ENCODE results near the gene BMX. TPM values are rescaled to one million over a fixed set of nuclear protein-coding genes. Genes with fewer than 3 reads are reported as not detected.

BMX gene
- total RNA-seq: not detected
- polyA plus RNA-seq: not detected
- total RNA-seq: 0 reads per million in 6 experiments

DNA sequence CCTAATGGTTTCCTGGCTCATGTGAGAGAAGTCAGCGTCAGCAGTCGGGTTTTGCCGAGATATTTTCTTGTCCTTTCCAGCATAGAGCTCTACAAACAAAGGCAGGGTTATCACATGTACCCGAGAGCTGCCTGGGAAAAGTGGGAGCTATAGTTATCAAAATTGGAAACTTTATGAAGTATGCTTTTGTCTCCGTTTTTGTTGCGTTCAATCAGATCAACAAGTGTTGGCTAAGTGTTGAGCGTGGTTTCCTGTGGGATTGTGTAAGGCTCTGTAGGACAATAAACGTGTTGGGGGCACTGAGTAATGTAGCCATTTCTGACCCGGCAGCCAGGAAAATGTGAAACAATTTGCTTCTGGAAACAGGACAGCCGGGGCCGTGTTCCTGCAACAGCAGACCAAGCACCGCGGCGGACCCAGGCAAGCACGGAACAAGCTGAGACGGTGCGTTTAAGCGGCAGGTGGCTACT lies at the start of gene BMX:
Gene BMX, plus strand, starts transcription at position 311 of the 470 bp plus-strand sequence. CDS start 7,547 bp downstream, outside the sequence.
- POLR2A ChIA-PET: no interaction called here
- Mint-ChIP-seq H3K27me3 (peaks cover 5 to 13% (median 9%) of the 10 kb centered on the region in 5 donors), H3K4me3 (no peak within 1 kb of the TSS)

GRCh38 chrX:15451913-15452312 lies 48.7 kb upstream of the BMX start:
- no peaks in the 10 kb centered on the region for H3K36me3 Mint-ChIP-seq
- ATAC-seq: no peak
- no peaks in the 10 kb centered on the region for H3K4me1 Mint-ChIP-seq
- H3K9me3 Mint-ChIP-seq: no peaks in the 10 kb centered on the region
- POLR2A ChIA-PET: no interaction called here
- no peak overlapping the region for H3K4me3 Mint-ChIP-seq
- peaks cover 0 to 5% (median 0%) of the 10 kb centered on the region in 5 donors for H3K27me3 Mint-ChIP-seq
- no peak for DNase-seq
- no peak overlapping the region for H3K27ac Mint-ChIP-seq

More for the DNA sequence above, at the start of gene BMX:
- no peak for ATAC-seq
- DNase-seq: no peak
- Mint-ChIP-seq H3K9me3 (no peaks in the 10 kb centered on the region), H3K27ac (no peak within 1 kb of the TSS), H3K36me3 (no peaks in the 10 kb centered on the region), H3K4me1 (peaks cover 0 to 6% (median 2%) of the 10 kb centered on the region in 4 donors)

DNA sequence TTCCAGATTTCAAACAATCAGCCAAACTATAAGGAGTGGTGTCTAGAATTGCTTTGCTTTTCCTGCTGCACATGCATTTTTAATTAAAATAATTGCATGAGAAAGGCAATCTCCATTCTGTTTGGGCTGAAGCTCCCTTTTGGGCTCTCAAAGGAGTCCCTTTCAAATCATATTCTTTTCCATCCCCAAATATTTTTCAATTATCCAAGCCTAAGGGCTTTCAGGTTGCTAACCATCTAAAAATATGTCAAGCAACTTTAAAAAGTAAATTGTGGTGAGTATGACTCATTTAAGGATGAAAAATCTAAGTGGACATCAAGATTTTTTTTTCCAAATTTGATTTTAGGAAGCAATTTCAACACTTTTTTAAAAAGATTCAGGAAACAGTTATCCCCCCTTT lies 35.9 kb upstream of the BMX start:
- DNase-seq (no peak), ATAC-seq (no peak)
- H3K27ac Mint-ChIP-seq: no peak overlapping the region
- no peaks in the 10 kb centered on the region for H3K9me3 Mint-ChIP-seq
- H3K4me3 Mint-ChIP-seq: no peak overlapping the region
- peaks cover 0 to 2% (median under 1%) of the 10 kb centered on the region in 4 donors for H3K4me1 Mint-ChIP-seq
- POLR2A ChIA-PET: no interaction called here
- H3K27me3 Mint-ChIP-seq: peaks cover 0 to 4% (median 2%) of the 10 kb centered on the region in 5 donors
- no peaks in the 10 kb centered on the region for H3K36me3 Mint-ChIP-seq

- H3K4me1 Mint-ChIP-seq: peaks cover 0 to 2% (median under 1%) of the 10 kb centered on the region in 4 donors
- no peaks in the 10 kb centered on the region for H3K9me3 Mint-ChIP-seq
- no peak for DNase-seq
- H3K27ac Mint-ChIP-seq: peak overlapping the region in 1 of 10 donors; percentile 29
- ATAC-seq: no peak
- no peaks in the 10 kb centered on the region for H3K36me3 Mint-ChIP-seq
- H3K4me3 Mint-ChIP-seq: no peak overlapping the region
- H3K27me3 Mint-ChIP-seq: peaks cover 0 to 4% (median 2%) of the 10 kb centered on the region in 5 donors
- POLR2A ChIA-PET: no interaction called here
Observed at GRCh38 chrX:15465347-15465746, 35.3 kb upstream of the BMX start.

DNA sequence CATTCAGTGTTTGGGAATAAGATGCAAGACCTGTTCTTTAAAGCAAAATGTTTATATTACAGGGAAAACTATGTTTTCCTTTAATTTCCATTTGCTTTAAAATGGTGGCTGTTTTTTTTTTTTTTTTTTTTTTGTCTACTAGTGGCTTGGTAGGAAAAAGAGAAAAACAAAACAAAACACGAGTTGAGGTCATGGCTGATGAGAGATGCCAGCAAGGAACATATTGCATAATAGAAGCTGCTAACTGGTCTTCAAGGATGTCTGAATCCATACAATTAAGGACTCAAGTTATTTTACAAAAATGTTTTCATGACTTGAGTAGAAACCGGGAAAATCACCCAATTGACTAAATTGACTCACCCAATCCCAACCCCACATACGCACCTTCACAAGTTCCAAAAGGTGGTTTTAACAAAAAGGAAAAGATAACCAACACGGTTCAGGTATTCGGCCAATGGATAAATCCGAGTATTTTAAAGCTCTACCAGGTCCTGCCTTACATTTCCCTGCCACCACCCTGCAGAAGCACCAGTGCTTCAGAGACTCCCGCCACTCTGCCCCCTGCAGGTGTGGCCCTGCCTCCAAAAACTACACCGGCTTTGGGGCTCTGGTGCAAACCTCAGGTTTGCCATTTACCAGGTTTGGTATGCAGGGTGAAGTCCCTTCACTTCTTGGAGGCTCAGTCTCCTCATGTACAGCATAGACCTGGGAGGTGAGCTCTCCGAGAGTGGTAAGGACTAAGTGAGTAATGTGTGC lies 34.5 kb upstream of the BMX start:
- peaks cover 0 to 4% (median 2%) of the 10 kb centered on the region in 5 donors for H3K27me3 Mint-ChIP-seq
- no peak overlapping the region for H3K4me3 Mint-ChIP-seq

GRCh38 chrX:15468036-15468435 lies 32.6 kb upstream of the BMX start:
- no peak overlapping the region for H3K27ac Mint-ChIP-seq
- no peak for DNase-seq
- peaks cover 0 to 4% (median 2%) of the 10 kb centered on the region in 5 donors for H3K27me3 Mint-ChIP-seq
- no peak overlapping the region for H3K4me3 Mint-ChIP-seq
- no peak for ATAC-seq
- no peaks in the 10 kb centered on the region for H3K36me3 Mint-ChIP-seq
- H3K4me1 Mint-ChIP-seq: peaks cover 0 to 2% (median under 1%) of the 10 kb centered on the region in 4 donors
- no peaks in the 10 kb centered on the region for H3K9me3 Mint-ChIP-seq
- POLR2A ChIA-PET: no interaction called here

More for the DNA sequence above, 34.5 kb upstream of the BMX start:
- Mint-ChIP-seq H3K36me3 (no peaks in the 10 kb centered on the region), H3K4me1 (peaks cover 0 to 2% (median under 1%) of the 10 kb centered on the region in 4 donors), H3K27ac (no peak overlapping the region), H3K9me3 (no peaks in the 10 kb centered on the region)
- DNase-seq (no peak), ATAC-seq (no peak)
- POLR2A ChIA-PET: interaction anchor here (0.5 kb wide), 1 partner anchor 14 kb away, joined by 4 read pairs; no protein-coding TSS in a partner anchor

DNA sequence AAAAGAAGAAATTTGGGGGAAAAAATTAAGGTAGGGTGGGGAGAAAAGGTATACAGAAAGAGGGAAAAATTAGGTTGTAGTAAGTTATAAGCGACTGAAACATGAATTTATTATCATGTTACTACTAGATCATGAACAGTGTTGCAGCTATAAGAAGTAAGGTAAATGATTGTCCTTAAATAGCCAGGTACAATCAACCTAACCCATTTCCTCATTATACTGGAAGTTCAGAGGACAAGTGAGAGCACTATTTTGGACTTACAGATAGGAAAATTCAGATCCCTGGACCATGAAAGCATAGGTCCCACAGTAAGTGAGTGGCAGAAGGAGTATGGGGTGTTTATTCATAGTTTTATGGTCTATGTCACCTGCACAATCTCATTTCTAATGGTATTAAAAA lies 31.0 kb upstream of the BMX start:
- Mint-ChIP-seq H3K4me1 (peaks cover 0 to 2% (median under 1%) of the 10 kb centered on the region in 4 donors), H3K36me3 (no peaks in the 10 kb centered on the region), H3K9me3 (no peaks in the 10 kb centered on the region), H3K27me3 (peaks cover 0 to 4% (median 2%) of the 10 kb centered on the region in 5 donors), H3K27ac (no peak overlapping the region), H3K4me3 (no peak overlapping the region)
- ATAC-seq (no peak), DNase-seq (no peak)
- POLR2A ChIA-PET: no interaction called here

DNA sequence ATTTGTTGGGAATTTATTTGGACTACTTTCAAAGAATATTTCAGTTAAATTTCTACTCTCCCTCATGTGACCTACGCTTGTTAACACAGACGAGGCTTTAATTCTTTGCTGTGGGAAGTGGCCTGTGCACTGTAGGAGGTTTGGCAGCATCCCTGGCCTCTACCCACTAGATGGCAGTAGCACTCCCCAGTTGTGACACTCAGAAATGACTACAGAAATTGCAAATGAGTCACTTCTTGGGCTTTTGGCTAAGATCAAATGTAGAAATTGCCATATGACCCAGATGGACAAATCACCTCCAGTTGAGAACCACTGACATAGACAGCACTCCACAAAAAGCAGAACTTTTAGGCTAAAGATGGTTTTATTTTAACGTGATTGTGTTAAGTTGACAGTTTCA lies 29.6 kb upstream of the BMX start:
- Mint-ChIP-seq H3K9me3 (no peaks in the 10 kb centered on the region), H3K27ac (no peak overlapping the region), H3K4me3 (no peak overlapping the region), H3K36me3 (no peaks in the 10 kb centered on the region), H3K4me1 (no peaks in the 10 kb centered on the region), H3K27me3 (peaks cover 0 to 2% (median 0%) of the 10 kb centered on the region in 5 donors)
- DNase-seq: peak; percentile 1 to 60 (median 33)
- peak; percentile 53 to 63 for ATAC-seq
- POLR2A ChIA-PET: no interaction called here

- H3K4me1 Mint-ChIP-seq: no peaks in the 10 kb centered on the region
Observed at GRCh38 chrX:15472531-15472930, 28.1 kb upstream of the BMX start.

DNA sequence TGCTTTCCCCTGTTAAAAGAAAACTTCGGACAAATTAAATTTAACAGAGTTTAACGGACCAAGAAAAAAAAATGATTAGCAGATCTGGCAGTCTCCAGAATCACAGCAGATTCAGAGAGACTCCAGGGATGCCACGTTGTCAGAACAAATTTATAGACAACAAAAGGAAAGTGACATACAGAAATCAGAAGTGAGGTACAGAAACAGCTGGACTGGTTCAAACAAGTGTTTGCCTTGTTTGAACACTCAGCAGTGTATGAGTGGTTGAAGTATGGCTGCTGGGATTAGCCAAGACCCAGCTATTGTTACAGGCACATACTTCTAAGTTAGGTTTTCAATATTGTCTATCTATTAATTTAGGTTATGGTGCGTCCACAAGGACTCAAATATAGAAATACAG lies 26.6 kb upstream of the BMX start:
- POLR2A ChIA-PET: no interaction called here
- Mint-ChIP-seq H3K36me3 (no peaks in the 10 kb centered on the region), H3K27ac (no peak overlapping the region), H3K4me1 (no peaks in the 10 kb centered on the region), H3K9me3 (no peaks in the 10 kb centered on the region), H3K27me3 (peaks cover 0 to 10% (median 3%) of the 10 kb centered on the region in 5 donors), H3K4me3 (no peak overlapping the region)
- ATAC-seq (no peak), DNase-seq (no peak)

More at GRCh38 chrX:15472531-15472930, 28.1 kb upstream of the BMX start:
- no peak overlapping the region for H3K4me3 Mint-ChIP-seq
- DNase-seq (no peak), ATAC-seq (no peak)
- H3K27me3 Mint-ChIP-seq: peaks cover 0 to 4% (median 0%) of the 10 kb centered on the region in 5 donors
- no peaks in the 10 kb centered on the region for H3K9me3 Mint-ChIP-seq
- H3K27ac Mint-ChIP-seq: no peak overlapping the region
- POLR2A ChIA-PET: no interaction called here
- no peaks in the 10 kb centered on the region for H3K36me3 Mint-ChIP-seq

GRCh38 chrX:15475021-15475420 lies 25.6 kb upstream of the BMX start:
- POLR2A ChIA-PET: no interaction called here
- H3K27me3 Mint-ChIP-seq: peaks cover 0 to 10% (median 3%) of the 10 kb centered on the region in 5 donors
- peak overlapping the region in 1 of 10 donors; percentile 78 for H3K27ac Mint-ChIP-seq
- H3K9me3 Mint-ChIP-seq: no peaks in the 10 kb centered on the region
- no peaks in the 10 kb centered on the region for H3K36me3 Mint-ChIP-seq
- no peaks in the 10 kb centered on the region for H3K4me1 Mint-ChIP-seq
- ATAC-seq: no peak
- H3K4me3 Mint-ChIP-seq: no peak overlapping the region
- no peak for DNase-seq

DNA sequence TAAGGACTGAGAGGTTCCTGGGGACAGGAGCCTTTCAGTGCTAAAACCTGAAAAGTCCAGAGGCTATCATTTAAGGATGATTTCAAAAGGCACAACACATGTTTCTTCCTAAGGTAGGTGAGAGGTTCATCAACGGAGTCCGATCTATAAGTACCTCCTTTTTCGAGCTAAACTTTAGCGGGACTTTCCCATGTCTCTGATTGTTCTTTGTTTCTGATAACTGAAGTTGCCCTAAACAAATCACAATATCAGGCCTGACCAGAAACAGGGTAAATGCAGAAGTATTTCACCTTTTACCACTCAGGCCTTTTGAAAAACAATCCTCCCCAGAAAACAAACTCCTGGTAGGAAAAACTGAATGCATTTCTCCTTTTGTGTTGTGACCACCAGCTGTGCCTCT lies 25.1 kb upstream of the BMX start:
- no peak overlapping the region for H3K4me3 Mint-ChIP-seq
- peak overlapping the region in 1 of 10 donors; percentile 78 for H3K27ac Mint-ChIP-seq
- POLR2A ChIA-PET: no interaction called here
- ATAC-seq (no peak), DNase-seq (no peak)
- H3K4me1 Mint-ChIP-seq: no peaks in the 10 kb centered on the region
- no peaks in the 10 kb centered on the region for H3K36me3 Mint-ChIP-seq
- H3K27me3 Mint-ChIP-seq: peaks cover 0 to 10% (median 3%) of the 10 kb centered on the region in 5 donors
- H3K9me3 Mint-ChIP-seq: no peaks in the 10 kb centered on the region

DNA sequence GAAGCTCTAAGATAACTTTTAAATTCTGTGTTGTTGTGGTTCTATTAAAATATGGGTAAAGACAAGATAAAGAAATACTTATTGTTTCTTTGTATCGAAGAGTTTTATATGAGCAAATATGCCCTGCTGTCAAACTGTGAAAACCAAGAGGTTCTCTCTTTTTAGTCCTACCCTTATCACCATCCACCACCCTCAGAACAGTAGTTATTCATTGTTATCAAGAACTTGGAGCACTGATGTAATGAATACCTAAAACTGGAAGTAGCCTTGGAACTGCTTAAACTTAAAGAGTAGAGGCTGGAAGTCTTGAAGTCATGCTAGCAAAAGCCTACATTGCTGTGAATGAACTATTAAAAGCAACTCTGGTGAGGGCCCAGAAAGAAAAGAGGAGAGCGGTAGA lies 16.7 kb upstream of the BMX start:
- DNase-seq (no peak), ATAC-seq (no peak)
- Mint-ChIP-seq H3K4me3 (no peak overlapping the region), H3K9me3 (no peaks in the 10 kb centered on the region), H3K27me3 (peaks cover 0 to 9% (median 2%) of the 10 kb centered on the region in 5 donors), H3K36me3 (no peaks in the 10 kb centered on the region), H3K4me1 (no peaks in the 10 kb centered on the region), H3K27ac (no peak overlapping the region)
- POLR2A ChIA-PET: no interaction called here
